Type B pancreatic cell (in vitro differentiated cells): ENCODE results near the gene NCAPH2. TPM values are rescaled to one million over a fixed set of nuclear protein-coding genes. Genes with fewer than 3 reads are reported as not detected.

Experiments used
- DNase-seq: peaks from one replicate; pipeline ENCODE4 v3.0.0; 2021; ENCODE audit warnings: mixed read lengths; ENCODE audit not compliant: unreplicated experiment; ENCODE audit errors: extremely low spot score
- H3K27ac Mint-ChIP-seq: 2 replicates; pipeline ENCODE4 v1.8.0; 2021; ENCODE audit warnings: mild to moderate bottlenecking, mixed read lengths
- H3K27me3 Mint-ChIP-seq: 2 replicates; pipeline ENCODE4 v1.8.0; 2021; ENCODE audit warnings: mixed read lengths
- H3K36me3 Mint-ChIP-seq: 2 replicates; pipeline ENCODE4 v1.8.0; 2021; ENCODE audit warnings: mixed read lengths
- H3K4me1 Mint-ChIP-seq: one replicate; pipeline ENCODE4 v1.8.0; 2021; ENCODE audit warnings: mixed read lengths; ENCODE audit not compliant: unreplicated experiment
- H3K4me3 Mint-ChIP-seq: 2 replicates; pipeline ENCODE4 v1.8.0; 2021; ENCODE audit warnings: mild to moderate bottlenecking, mixed read lengths
- H3K9me3 Mint-ChIP-seq: 2 replicates; pipeline ENCODE4 v1.8.0; 2021; ENCODE audit warnings: mixed read lengths
- total RNA-seq: library from RNA; stranded (reverse); gene quantifications from 2 replicates; pipeline ENCODE4 v1.2.1, GENCODE V29; 2021; ENCODE audit warnings: low replicate concordance
- TF ChIP-seq, protein P1 (sequence below): fragments of 200-600 bp; sonication (generic); conservative IDR thresholded peaks from 2 replicates; pipeline ENCODE4 v1.5.0; 2021; ENCODE audit warnings: antibody characterized with exemption, mild to moderate bottlenecking

The NCAPH2 gene
- total RNA-seq, 1 donor from 2014 or later = 75.2 TPM

DNA sequence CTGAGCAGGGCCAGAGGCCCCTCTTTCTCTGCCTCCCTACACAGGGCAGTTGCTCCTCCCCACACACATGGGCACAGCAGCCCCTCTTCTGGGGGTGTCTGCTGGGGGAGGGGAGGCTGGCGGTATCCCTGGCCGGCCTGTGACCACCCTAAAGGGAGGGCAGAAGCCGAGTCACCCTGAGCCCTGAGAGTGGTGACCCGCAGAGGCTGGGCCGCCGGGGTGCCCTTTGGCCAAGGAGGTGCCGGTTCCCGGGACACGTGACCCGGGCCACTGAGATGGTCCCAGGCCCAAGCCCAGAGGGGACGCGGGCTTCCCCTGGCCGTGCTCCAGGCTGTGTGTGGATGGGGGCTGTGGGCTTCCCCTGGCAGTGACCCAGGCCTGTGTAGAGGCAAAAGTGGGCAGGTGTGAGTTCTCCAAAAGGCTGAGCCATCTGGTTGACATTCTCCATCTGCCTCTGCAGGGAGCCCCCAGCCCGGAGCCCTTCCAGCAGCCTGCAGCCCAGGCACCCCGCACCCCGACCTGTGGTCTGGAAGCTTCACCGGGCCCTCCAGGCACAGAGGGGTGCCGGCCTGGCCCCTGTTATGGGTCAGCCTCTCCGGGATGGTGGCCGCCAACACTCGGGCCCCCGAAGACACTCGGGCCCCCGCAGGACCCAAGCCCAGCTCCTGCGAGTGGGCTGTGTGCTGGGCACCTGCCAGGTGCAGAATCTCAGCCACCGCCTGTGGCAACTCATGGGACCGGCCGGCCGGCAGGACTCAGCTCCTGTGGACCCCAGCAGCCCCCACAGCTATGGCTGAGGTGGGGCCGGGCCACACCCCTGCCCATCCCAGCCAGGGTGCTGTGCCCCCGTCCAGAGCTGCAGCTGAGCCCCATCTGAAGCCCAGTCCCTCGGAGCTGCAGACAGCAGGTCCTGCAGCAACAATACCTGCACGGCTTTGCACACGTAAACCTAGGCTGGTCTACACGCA, 25.6 kb upstream of the NCAPH2 start:
- H3K27me3 Mint-ChIP-seq = peaks cover 37% of the 10 kb centered on the region
- H3K9me3 Mint-ChIP-seq = no peaks in the 10 kb centered on the region
- no peak for DNase-seq
- no peak overlapping the region for H3K27ac Mint-ChIP-seq
- H3K36me3 Mint-ChIP-seq = no peaks in the 10 kb centered on the region
- TF ChIP-seq, protein P1, sequence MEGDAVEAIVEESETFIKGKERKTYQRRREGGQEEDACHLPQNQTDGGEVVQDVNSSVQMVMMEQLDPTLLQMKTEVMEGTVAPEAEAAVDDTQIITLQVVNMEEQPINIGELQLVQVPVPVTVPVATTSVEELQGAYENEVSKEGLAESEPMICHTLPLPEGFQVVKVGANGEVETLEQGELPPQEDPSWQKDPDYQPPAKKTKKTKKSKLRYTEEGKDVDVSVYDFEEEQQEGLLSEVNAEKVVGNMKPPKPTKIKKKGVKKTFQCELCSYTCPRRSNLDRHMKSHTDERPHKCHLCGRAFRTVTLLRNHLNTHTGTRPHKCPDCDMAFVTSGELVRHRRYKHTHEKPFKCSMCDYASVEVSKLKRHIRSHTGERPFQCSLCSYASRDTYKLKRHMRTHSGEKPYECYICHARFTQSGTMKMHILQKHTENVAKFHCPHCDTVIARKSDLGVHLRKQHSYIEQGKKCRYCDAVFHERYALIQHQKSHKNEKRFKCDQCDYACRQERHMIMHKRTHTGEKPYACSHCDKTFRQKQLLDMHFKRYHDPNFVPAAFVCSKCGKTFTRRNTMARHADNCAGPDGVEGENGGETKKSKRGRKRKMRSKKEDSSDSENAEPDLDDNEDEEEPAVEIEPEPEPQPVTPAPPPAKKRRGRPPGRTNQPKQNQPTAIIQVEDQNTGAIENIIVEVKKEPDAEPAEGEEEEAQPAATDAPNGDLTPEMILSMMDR = no peak
- peaks cover 6% of the 10 kb centered on the region for H3K4me1 Mint-ChIP-seq
- H3K4me3 Mint-ChIP-seq = peak overlapping the region; percentile 79

DNA sequence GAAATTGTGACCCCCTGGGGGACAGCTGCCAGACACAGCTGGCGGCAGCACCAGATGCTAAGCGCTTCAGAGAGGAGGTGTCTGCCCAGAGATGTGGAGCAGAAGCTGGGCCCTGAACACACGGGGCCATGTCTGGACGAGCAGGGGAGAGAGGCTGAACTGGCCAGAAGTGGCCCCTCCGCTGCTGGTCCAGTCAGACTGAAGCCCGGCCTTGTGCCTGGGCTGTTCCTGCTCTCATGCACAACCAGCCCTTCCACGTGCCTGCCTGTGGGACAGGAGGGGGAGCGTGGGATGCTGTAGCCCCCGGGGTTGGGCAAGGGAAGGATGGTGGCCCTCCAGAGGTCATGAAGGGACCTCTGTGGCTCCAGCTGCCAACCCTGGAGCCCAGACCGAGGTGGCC, 24.9 kb upstream of the NCAPH2 start:
- Mint-ChIP-seq H3K36me3 (no peaks in the 10 kb centered on the region), H3K9me3 (no peaks in the 10 kb centered on the region), H3K4me1 (peaks cover 5% of the 10 kb centered on the region), H3K27me3 (peaks cover 35% of the 10 kb centered on the region), H3K4me3 (no peak overlapping the region), H3K27ac (no peak overlapping the region)
- TF ChIP-seq, protein P1 = no peak
- DNase-seq = no peak

DNA sequence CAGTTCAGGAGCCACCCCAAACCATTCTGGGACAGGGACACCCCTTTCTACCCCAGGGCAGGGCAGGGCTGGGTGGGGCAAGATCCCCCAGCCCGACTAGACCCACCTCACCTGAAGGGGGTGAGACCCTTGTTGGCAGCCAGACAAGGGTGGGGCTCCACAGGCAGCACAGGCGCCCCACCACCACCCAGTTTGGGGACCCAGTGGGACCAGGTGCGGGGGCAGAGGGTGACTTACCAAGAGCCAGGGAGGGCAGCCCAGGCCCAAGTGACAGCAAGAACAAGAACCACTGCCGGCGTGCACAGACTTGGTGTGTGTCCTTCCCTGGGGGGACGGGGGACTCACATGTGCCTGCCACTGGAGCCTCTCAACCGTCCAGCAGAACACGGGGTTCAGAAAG, 24.5 kb upstream of the NCAPH2 start:
- Mint-ChIP-seq H3K27ac (no peak overlapping the region), H3K36me3 (no peaks in the 10 kb centered on the region), H3K9me3 (no peaks in the 10 kb centered on the region), H3K27me3 (peaks cover 31% of the 10 kb centered on the region), H3K4me1 (peaks cover 5% of the 10 kb centered on the region), H3K4me3 (no peak overlapping the region)
- TF ChIP-seq, protein P1 = no peak
- DNase-seq = no peak

DNA sequence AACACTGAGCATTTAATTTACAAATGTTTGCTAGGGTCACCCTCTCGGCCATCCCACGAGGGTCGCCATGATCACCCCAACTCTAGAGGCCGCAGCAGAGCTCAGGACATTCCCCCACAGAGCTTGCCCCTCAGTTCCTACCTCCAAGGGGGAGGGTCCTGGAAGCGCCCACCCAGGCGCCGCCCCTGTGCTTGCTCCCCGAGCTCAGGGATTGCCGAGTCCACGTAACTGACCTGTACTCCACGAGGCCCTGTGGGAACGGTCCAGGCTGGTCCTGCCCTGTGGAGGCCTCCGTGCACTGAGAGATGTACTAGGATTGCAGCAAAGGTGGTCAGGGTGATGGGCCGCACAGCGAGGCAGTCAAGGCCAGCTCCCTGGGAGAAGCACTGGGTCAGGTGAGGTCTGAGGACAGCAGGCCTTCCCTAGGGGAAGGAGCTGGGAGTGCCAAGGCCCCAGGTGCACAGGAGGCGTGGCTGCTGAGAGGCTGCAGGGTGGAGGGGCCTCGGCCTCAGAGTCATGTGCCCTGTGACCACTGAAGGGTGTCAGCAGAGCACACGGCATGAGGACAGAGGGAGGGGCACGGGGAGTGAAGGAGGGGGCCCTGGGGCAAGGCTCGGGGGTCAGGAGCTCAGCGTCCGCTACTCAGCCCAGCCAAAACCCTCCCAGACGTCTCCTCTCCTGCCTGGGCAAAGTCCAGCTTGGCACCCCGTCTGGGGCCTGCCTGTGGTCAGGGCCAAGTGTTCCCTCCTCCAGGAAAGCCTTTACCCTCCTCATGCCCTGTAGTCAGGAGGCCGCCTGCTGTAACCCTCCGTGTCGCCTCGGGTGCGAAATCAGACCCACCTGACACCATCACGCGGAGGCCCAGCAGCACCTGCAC, 23.8 kb upstream of the NCAPH2 start:
- Mint-ChIP-seq H3K27me3 (peaks cover 25% of the 10 kb centered on the region), H3K27ac (no peak overlapping the region)
- DNase-seq = no peak

More for the DNA sequence above, 23.8 kb upstream of the NCAPH2 start:
- TF ChIP-seq, protein P1 = no peak
- Mint-ChIP-seq H3K4me1 (peaks cover 5% of the 10 kb centered on the region), H3K9me3 (no peaks in the 10 kb centered on the region), H3K36me3 (no peaks in the 10 kb centered on the region), H3K4me3 (no peak overlapping the region)
